Central memory CD4-positive, alpha-beta T cell (primary cell): Measurements from ENCODE around the gene MYLK2.
"Not testable (repeated sequence)": the region's sequence is repeated elsewhere in the genome, so short reads cannot be mapped to it uniquely, and the experiment has no call there.

Experiments used
- DNase-seq: peaks from one replicate; pipeline ENCODE4 v3.0.0; 2022
- total RNA-seq, 3 experiments: gene quantifications; one replicate each; lab custom pipeline; 2026; lab: John Stamatoyannopoulos, UW

The MYLK2 gene
- 0 reads per million in 3 experiments for total RNA-seq

DNA sequence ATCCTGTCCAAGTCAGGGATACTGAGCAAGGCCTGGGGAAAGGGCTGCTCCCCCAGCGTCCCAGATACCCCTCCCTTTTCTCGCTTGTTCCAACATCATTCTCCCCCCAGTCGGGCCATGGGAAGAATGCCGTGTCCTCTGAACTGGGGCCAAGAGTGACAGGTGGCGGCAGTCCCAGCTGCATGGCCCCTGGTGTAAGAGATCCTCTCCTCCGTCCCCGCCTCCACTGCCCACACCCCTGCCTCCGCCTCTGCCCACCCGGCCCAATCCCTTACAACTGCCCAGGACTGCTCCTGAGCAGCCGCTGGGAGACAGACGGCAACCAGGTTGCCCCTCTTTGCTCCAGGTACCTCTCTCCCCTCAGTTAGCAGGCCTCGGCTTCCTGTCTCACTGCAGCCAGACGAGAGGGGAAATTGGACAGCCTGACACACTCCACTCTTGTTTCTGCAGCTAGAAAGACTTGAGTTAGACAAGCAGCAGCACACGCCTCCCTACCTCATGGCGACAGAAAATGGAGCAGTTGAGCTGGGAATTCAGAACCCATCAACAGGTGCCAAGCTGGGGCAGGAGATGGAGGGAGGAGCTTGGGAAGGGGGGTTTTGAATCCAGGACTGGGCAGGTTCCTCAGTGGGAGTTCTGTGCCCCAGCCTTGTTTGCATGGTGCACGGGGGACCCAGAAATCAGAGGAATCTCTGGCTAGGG lies at the start of gene MYLK2:
Gene MYLK2, plus strand, starts transcription at position 274 of the 702 bp plus-strand sequence. Its CDS starts 225 bp downstream, at position 499.
- no peak for DNase-seq

DNA sequence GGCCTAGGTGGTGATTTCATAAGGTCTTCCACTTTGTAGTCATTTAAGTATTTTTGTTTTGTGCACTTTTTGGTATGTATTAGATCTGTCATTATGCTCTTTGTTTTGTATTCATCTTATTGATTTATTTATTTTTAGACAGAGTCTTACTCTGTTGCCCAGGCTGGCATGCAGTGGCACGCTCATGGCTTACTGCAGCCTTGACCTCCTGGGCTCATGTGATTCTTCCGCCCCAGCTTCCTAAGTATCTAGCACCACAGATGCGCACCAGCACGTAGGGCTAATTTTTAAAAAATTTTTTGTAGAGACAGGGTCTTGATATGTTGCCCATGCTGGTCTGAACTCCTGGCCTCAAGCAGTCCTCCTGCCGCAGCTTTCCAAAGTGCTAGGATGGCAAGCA lies 49.5 kb upstream of the MYLK2 start:
- DNase-seq, result no peak

DNA sequence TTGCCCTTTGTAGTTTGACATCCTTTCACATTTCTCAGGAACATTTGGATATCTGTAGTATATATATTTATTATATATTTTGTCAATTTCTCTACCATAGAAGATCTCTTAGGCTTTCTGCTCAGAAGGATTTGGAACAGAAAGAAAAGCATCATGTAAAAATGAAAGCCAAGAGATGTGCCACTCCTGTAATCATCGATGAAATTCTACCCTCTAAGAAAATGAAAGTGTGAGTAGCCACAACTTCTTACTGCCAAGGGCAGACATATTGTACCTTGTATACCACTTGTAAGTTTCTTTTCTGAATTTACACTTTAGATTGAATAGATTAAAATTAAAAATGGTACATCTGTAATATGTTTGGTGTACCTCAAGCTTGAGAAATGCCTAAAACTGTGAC lies 48.9 kb upstream of the MYLK2 start:
- no peak for DNase-seq

DNA sequence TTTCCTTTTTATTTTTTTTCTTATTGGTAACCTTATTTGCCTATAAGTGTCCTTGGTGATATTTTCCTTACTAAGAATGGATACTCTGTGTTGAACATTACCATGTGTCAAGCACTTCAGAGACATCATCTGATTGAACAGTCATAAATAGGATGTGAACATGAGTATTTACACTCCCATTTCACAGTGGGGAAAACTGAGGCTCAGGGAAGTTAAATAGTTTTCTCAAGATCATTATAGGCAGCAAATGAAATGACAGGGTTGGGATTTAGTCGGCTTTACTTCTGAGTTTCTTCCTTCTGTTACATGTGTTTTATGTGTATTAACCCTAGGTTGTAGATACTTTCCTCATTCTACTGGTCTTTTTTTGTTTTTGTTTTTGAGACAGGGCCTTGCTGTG lies 44.7 kb upstream of the MYLK2 start:
- DNase-seq, result no peak

DNA sequence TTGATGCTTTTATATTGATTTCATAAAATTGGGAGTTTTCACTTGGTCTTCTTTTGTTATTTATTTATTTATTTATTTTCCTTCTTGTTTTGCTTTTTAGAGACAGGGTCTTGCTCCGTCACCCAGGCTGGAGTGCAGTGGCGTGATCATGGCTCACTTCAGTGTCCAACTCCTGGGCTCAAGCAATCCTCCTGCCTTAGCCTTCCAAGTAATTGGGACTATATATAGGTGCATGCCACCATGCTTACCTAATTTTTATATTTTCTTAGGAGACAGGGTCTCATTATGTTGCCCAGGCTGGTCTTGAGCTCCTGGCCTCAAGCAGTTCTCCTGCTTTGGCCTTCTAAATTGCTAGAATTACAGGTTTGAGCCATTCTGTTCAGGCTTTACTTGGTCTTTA lies 38.3 kb upstream of the MYLK2 start:
- no peak for DNase-seq

DNA sequence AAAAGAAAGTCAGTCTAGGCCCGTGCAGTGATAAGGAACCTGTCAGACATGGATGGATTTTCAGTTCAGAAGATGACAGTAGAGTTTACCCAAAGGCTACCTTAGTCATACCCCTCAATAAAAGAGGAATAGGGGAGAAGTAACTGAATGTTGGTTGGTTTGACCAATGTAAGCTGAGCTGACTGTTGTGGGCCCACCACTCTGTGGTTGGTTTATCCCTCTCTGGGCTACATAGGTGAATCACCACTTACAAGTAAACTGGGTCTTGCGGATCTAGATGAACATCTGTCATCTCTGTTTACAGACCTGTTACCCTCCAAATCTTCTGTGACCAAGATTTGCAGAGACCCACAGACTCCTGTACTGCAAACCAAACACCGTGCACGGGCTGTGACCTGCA lies 37.2 kb upstream of the MYLK2 start:
- no peak for DNase-seq

DNA sequence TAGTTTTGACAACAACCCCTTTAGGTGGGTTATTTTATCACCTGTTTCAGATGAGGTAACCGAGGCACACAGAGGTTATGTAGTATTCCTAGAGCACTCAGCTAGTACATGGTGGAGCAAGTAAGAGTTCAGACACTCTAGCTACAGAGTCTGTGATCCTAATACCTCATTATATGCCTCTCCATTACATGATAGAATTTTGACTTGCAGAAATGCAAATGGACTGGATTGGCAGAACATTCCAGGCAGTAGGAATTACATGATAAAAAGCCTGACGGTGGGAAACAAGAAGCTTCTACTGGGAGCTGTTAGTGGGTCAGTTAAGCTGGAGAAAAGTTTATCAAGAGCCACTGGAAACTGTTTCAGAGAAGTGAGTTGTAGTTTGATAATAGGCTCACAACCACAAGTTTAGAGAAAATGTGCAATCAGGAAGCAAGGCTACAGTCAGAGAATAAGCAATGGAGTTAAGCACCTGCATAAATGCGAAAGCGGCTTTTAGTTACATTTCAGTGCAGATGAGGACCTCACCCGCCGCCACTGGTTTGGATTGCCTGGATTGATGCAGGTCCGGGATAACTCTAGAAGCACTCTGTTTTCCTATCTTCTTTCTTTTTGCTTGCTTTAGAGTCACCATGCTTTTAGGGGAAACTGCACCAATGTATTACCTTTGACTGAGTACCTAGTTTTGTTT lies 34.7 kb upstream of the MYLK2 start:
- no peak for DNase-seq

DNA sequence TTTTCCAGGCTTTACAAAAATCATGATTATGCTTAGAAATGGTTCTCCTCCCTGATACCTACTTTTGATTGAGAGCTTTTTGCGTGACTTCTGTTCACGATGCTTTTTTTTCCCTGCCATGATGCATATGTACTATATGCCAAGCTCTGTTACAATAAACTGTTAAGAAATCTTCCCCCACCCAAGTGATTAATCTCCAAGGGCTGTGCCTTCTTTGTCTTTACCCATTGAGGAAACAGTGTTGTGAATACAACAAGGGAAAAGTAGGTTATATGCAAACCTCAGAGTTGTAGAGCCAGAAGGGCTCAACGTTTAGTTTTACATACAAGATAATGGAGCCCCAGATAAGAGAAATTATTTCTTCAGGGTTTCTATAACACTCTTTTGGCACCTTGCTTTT lies 34.1 kb upstream of the MYLK2 start:
- no peak for DNase-seq

DNA sequence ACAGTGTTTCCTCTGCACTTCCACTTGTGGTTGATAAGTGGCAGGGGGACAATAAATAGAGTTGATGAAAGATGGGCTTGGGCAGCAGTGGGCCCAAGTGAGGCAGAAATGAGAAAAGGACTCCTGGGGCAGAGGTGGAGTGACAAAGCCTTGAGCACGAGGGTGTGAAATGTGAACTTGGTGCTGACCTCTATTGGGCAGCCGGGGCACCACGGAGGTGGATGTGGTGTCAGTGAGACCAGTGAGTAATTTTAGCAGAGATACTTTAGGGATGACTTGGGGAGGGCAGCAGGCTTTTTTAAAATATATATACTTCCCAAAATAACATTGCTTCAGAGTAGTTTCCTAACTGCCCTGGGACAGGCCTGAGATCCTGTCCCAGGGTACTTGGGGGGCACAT lies 30.6 kb upstream of the MYLK2 start:
- DNase-seq, result no peak

DNA sequence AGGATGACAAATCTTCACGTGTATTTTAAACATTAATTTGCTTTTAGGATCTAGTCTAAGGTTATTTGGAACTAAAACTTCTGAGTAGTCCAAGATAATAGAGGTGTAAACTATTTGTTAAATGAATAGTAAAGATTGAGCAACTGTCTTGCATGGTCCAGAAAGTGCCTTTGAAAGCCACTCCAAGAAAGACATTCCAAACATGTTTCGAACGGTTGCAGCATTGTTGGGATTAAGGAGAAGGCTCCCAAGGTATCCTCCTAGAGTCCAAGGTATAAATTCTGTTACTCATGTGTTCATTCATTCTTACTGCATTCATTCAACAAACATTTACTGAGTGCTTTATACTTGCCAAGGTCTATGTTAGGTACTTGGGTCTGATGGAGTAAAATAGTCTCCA lies 28.8 kb upstream of the MYLK2 start:
- DNase-seq, result no peak

DNA sequence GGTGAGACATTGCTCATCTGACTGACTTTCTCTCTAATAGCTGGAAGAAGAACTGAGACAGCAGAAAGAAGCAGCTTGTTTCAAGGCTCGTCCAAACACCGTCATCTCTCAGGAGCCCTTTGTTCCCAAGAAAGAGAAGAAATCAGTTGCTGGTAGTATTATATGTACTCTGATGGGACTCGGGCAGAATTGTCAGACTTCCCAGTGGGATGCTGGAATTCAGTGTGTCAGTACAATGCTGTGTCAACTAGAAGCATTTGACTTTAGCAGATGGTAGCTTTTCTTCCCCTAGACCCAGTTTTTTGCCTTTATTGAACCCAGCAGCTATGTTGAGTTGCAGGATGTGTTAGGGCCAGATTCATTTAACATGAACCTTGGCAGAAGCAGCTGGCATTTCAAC lies 21.8 kb upstream of the MYLK2 start:
- DNase-seq, result no peak

DNA sequence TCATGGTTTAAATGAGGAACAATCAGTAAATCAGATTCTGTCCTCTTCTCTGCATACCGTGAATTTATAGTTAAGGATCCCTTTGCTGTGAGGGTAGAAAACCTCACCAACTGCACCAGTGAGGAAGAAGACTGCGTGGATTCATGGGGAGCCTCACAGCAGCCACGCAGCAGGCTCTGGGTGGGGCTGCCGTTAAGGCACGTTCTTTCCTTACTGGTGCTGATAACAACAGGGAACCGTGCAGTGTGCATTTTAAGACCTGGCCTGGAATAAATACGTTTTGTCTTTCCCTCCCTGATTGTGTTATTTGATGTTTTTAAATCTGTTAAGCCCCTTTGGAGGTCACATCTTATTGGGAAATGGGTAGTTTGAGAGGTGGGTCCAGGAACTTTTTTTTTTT lies 17.6 kb upstream of the MYLK2 start:
- no peak for DNase-seq

DNA sequence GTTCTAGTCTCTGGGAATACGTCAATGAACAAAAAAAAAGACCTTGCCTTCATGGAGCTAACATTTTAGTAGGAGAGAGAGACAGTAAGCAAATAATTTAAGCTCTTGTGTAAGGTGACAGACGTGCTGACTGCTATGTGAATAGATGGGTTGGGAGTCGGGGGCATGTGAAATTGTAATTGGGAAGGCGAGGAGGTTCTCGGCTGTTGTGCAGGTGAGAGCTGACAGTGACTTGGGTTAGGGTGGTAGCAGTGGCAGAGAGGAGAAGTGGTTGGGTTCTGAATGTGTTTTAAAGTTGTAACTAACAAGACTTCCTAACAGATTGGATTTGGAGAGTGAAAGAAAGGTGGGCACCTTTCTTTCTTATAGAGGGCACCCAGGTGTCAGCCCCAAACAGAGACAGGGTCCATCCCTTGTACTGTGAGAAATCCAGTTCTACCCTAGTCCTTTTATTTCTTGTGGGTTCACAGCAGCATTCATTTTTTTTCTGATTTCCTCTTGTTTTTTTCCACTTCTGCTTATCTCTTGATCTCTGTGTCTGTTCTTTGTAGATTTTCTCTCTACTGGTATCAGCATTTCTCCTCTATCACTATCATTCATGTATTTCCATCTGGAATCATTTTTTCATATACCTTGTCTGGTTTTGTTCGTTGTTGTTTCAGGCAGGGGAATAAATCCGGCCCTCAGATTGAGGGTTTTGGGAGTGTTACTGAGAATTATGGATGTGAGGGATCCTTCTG lies 15.4 kb upstream of the MYLK2 start:
- no peak for DNase-seq

DNA sequence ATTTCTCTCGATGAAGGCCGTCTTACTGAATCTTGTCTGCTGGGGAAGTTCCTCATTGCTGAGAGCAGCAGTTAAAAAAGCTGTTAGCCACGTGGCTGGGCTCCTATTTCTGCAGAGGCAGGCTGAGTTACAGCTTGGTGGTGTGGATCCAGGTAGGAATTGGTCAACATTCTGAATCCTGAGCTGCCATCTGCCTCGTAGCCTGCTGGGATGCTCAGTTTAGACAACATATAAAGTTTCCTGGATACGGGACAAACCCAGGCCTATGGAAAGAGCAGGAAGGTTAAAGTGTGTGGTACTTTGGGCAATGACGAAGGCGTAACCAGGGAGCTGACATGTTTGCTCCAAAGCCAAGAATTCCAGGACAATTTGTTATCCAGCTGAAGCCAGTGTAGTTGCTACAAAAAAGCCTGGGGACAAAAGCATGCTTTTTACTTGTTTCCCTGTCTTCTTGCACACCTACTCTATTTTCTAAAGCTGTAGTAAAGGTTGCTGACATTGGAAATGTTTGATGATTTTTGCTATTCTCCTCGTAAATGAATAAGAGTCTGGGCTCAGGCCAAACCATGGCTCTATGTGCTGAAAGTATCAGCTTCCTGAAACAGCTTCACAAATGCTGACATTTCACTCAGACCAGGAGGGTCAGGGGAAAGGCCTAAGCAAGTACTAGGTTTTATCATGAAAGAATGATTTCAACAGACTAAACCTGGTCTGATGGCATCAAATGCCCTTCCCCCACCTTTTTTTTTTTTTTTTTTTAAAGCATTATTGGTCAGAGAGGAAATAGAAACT lies 12.4 kb upstream of the MYLK2 start:
- DNase-seq, result no peak

DNA sequence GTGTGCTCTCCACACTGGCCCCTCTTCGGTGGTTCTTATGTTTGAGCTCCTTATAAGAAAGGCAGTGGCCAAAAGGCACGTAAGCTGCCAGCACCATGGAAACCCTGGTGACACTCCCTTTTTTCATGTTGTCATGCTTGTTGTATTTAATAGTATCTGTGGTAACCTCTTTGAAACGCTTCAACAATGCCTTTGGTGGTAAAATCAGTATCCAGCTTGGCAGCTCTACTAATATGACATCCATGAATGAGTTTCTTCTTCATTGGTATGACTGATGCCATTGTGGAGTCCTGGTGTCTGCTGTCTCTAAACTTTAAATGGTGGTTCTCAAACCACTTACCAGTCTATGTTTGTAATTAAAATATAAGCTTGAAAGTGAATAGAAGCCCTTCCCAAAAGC lies 10.7 kb upstream of the MYLK2 start:
- DNase-seq, result no peak

DNA sequence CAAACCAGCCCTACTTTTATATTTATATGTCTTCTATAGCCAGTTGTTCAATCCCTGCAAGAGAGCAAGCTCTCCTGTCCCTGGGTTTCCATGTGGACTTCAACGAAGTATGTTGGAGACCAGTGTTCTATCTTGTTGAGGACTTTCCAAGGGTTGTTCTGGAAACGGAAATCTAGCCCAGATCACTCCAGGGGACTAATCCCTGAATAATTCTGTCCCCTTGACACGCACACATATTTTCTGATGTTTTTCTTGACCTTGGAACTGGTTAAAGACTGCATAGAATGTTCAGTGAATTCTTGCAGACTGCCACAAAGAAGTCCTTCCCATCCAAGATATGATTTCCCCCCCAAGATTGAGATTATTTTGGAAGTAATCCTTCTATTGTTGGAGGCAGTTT lies 9.5 kb upstream of the MYLK2 start:
- no peak for DNase-seq

DNA sequence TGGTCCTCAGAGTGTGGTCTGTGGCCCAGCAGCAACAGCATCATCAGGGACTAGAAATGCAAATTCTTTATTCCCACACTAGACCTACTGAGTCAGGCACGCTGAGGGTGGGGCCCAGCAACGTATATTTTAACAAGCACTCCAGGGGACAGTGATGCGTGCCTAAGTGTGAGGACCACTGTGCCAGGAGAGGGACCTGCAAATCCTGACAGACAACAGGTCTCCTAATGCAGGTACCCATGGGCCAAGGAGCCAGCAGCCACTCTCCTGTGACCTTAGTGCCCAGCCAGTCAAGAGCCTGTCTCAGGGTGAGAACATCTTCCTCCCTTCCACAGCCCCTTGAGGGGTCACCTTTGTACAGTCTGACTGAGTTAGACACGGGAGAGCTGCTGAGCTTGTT lies 8.0 kb upstream of the MYLK2 start:
- DNase-seq, result no peak

DNA sequence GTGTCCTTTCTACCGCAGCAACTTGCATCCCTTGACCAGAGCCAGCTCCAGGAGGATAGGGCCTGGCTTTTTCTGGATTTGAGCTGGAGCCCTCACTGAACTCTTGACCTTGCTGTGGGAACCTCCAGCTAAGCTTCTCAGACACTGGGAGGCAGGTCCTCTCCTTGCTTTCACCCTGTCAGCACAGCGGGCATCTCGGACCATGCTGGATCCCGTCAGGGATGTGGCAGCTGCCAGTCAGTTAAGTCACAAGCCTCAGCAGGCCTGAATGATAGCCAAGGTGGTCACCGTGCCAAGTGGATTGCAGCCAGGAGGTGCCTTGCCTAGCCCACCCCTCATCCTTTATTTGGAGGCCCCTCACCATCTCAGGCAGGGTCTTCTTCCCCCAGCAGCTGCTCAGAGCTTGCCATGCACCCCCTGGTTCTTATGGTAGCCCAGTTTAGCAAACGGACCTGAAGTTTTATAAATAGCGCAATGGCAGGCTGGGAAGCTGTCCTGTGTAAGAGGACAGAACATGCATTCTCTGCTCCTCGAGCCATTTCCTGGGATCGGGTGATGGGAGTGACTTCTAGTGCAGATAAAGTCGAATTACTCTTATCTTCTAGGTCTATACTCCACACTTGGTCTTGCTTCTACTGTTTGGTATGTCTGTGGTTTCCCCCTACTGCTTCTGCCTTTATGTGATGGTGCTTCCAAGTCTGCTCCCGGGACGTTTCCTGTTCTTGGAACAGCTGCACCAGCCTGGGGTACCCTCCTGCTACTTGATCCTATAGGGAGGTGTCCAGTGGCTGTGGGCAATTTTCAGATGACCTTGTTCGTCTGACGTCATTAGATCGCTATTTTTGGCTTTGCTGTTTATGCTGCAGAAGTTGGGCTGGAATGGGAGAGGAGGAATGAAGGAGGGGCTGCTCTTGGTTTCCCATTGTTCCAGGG lies 7.1 kb upstream of the MYLK2 start:
- DNase-seq, result no peak

DNA sequence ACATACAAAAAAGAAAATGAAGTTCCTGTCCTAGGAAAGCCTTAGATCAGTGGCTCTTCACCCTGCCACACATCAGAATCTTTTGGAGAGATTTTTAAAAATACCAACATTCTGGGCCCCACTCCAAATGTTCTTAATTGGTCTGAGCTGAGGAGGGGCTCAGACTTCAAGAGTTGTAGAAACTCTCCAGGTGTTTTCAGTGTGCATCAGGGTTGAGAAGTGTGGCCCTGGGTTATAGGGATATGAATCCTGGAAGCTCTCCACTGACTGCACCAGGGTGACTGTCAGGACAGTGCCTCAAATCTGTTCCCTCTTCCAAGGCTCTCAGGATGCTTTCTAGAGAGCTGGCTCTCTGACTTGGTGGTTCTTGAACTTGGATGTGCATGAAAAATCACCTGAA lies 5.5 kb upstream of the MYLK2 start:
- no peak for DNase-seq

DNA sequence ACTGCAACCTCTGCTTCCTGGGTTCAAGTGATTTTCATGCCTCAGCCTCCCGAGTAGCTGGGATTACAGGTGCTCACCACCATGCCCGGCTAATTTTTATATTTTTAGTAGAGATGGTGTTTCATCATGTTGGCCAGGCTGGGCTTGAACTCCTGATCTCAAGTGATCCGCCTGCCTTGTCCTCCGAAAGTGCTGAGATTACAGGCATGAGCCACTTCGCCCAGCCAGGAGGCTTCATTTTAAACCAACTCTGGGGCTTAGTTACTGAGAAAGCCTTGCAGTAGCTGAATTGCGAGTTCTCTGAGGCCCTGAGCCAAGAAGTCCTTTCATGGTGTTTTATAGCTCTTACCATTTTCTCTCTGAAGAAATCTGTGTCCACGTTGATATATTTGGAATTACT lies 5.0 kb upstream of the MYLK2 start:
- not testable (repeated sequence) for DNase-seq

DNA sequence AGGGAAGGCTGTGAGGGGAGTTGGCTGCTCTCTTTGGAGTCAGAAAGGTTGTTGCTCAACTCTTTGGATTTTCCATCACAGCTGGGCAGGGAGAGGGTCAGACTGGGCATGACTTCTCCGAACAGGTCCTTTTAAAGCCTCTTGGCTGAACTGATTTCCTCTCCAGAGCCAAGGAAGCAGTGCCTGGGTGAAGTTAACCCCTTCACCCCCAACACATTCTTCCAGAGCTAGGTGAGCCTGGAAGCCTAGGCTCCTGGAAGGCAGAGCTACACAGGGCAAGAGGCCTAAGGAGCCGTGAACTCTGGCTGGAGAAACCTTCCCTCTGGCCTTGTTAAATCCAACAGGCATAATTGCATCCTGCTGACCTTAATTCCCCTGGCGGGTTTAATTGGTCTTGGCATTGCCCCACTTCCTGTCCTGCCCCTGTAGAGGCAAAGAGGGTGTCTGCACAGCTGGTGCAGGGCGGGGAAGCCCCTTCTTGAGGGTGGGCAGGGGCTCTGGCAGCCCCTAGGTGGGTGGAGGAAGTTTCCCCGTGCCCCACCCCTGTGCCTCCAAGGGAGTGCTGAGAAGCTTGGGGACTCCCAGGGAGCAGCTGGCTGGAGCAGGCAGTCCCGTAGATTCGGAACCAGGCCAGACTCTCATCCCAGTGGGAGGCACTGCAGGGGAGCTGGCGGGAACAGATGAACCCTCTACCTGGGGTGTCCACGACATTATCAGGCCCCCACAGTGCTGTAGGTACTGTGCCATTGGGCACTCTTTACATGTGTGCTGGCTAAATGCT lies 3.6 kb upstream of the MYLK2 start:
- DNase-seq, result no peak
